ENCODE measurements around the gene KCTD10. TPM values are rescaled to one million over a fixed set of nuclear protein-coding genes. Genes with fewer than 3 reads are reported as not detected.
"Not testable (repeated sequence)": the region's sequence is repeated elsewhere in the genome, so short reads cannot be mapped to it uniquely, and the experiment has no call there.

KCTD10 gene
- total RNA-seq, 2 experiments from 2014 or later = 47.3 to 48.6 TPM

GRCh38 chr12:109458771-109459208 is 18.3 kb downstream of the KCTD10 start:
- ChIA-PET CTCF (no interaction called here), POLR2A (interaction anchor here (0.6 kb wide), 1 partner anchor 304 kb away, joined by 3 read pairs; no protein-coding TSS in a partner anchor)

GRCh38 chr12:109458086-109458485 is 19.0 kb downstream of the KCTD10 start:
- CTCF ChIA-PET = no interaction called here
- POLR2A ChIA-PET = interaction anchor here (0.6 kb wide), 1 partner anchor 303 kb away, joined by 3 read pairs; no protein-coding TSS in a partner anchor

GRCh38 chr12:109455706-109456105 is 21.4 kb downstream of the KCTD10 start:
- ChIA-PET POLR2A (no interaction called here), CTCF (no interaction called here)

GRCh38 chr12:109452489-109452888 is 24.6 kb downstream of the KCTD10 start:
- POLR2A ChIA-PET = no interaction called here
- CTCF ChIA-PET = no interaction called here

GRCh38 chr12:109451400-109451799 is 25.7 kb downstream of the KCTD10 start:
- POLR2A ChIA-PET = no interaction called here
- CTCF ChIA-PET = no interaction called here

GRCh38 chr12:109450980-109451379 is 26.1 kb downstream of the KCTD10 start:
- ChIA-PET POLR2A (no interaction called here), CTCF (no interaction called here)

GRCh38 chr12:109449845-109450532 is 27.1 kb downstream of the KCTD10 start:
- ChIA-PET POLR2A (no interaction called here), CTCF (interaction anchor here (1.0 kb wide), 1 partner anchor 22 kb away, joined by 3 read pairs; no protein-coding TSS in a partner anchor)

GRCh38 chr12:109448707-109449390 is 28.3 kb downstream of the KCTD10 start:
- ChIA-PET CTCF (interaction anchor here (1.0 kb wide), 1 partner anchor 21 kb away, joined by 3 read pairs; no protein-coding TSS in a partner anchor), POLR2A (no interaction called here)

GRCh38 chr12:109448272-109448671 is 28.8 kb downstream of the KCTD10 start:
- ChIA-PET POLR2A (no interaction called here), CTCF (no interaction called here)

GRCh38 chr12:109447482-109447881 is 29.6 kb downstream of the KCTD10 start:
- CTCF ChIA-PET = no interaction called here

GRCh38 chr12:109446869-109447268 is 30.2 kb downstream of the KCTD10 start:
- ChIA-PET POLR2A (no interaction called here), CTCF (no interaction called here)

More at GRCh38 chr12:109447482-109447881, 29.6 kb downstream of the KCTD10 start:
- POLR2A ChIA-PET = no interaction called here

- POLR2A ChIA-PET = no interaction called here
- CTCF ChIA-PET = no interaction called here
Measured at GRCh38 chr12:109445191-109445609, 31.9 kb downstream of the KCTD10 start.

GRCh38 chr12:109444259-109444658 is 32.8 kb downstream of the KCTD10 start:
- POLR2A ChIA-PET = no interaction called here

GRCh38 chr12:109443794-109444193 is 33.3 kb downstream of the KCTD10 start:
- ChIA-PET POLR2A (no interaction called here), CTCF (interaction anchor here (1.1 kb wide), 1 partner anchor 11 kb away, joined by 4 read pairs; no protein-coding TSS in a partner anchor)

More at GRCh38 chr12:109444259-109444658, 32.8 kb downstream of the KCTD10 start:
- CTCF ChIA-PET = no interaction called here

GRCh38 chr12:109440851-109441490 is 36.1 kb downstream of the KCTD10 start:
- CTCF ChIA-PET = no interaction called here
- POLR2A ChIA-PET = no interaction called here

- POLR2A ChIA-PET = not testable (repeated sequence)
- CTCF ChIA-PET = interaction anchor here (1.1 kb wide), 1 partner anchor 12 kb away, joined by 3 read pairs; no protein-coding TSS in a partner anchor
Measured at GRCh38 chr12:109439951-109440350, 37.1 kb downstream of the KCTD10 start.

GRCh38 chr12:109439181-109439580 is 37.9 kb downstream of the KCTD10 start:
- POLR2A ChIA-PET = no interaction called here
- CTCF ChIA-PET = no interaction called here

GRCh38 chr12:109436188-109436560 is 40.9 kb downstream of the KCTD10 start:
- POLR2A ChIA-PET = no interaction called here

GRCh38 chr12:109435428-109436187 is 41.5 kb downstream of the KCTD10 start:
- ChIA-PET POLR2A (no interaction called here), CTCF (interaction anchor here (0.5 kb wide), 1 partner anchor 37 kb away, joined by 3 read pairs; no protein-coding TSS in a partner anchor)

More at GRCh38 chr12:109436188-109436560, 40.9 kb downstream of the KCTD10 start:
- CTCF ChIA-PET = no interaction called here

GRCh38 chr12:109434582-109434981 is 42.5 kb downstream of the KCTD10 start:
- CTCF ChIA-PET = interaction anchor here (0.5 kb wide), 1 partner anchor 36 kb away, joined by 3 read pairs; no protein-coding TSS in a partner anchor
- POLR2A ChIA-PET = no interaction called here

Data from activated CD8-positive, alpha-beta memory T cell treated with anti-CD3 and anti-CD28 coated beads for 36 hours (primary cell).